Parathyroid adenoma (tissue), 2 donors: ENCODE data around the gene ARID3C.

Source experiments
- H2AFZ ChIP-seq: fragments of 300-600 bp; sonication (generic); one replicate; pipeline ENCODE4 v1.7.0; 2017; ENCODE audit warnings: antibody characterized with exemption, mild to moderate bottlenecking
- H3K27ac ChIP-seq: fragments of 300-600 bp; sonication (generic); one replicate; pipeline ENCODE4 v1.7.0; 2017
- H3K27me3 ChIP-seq: fragments of 300-600 bp; sonication (generic); one replicate; pipeline ENCODE4 v1.7.0; 2017; ENCODE audit warnings: low read length; ENCODE audit not compliant: control insufficient read depth, insufficient read depth
- H3K36me3 ChIP-seq: fragments of 300-600 bp; sonication (generic); one replicate; pipeline ENCODE4 v1.7.0; 2017; ENCODE audit warnings: low read length; ENCODE audit not compliant: control insufficient read depth, insufficient read depth
- H3K4me1 ChIP-seq: fragments of 300-600 bp; sonication (generic); one replicate; pipeline ENCODE4 v1.7.0; 2017; ENCODE audit warnings: control low read depth
- H3K4me2 ChIP-seq: fragments of 300-600 bp; sonication (generic); one replicate; pipeline ENCODE4 v1.7.0; 2017; ENCODE audit warnings: low read length
- H3K4me3 ChIP-seq: fragments of 300-600 bp; sonication (generic); one replicate; pipeline ENCODE4 v1.7.0; 2017; ENCODE audit warnings: low read depth, low read length
- H3K79me2 ChIP-seq: fragments of 300-600 bp; sonication (generic); one replicate; pipeline ENCODE4 v1.7.0; 2017; ENCODE audit warnings: control low read depth
- H3K9ac ChIP-seq: fragments of 300-600 bp; sonication (generic); one replicate; pipeline ENCODE4 v1.7.0; 2017; ENCODE audit warnings: mild to moderate bottlenecking
- H3K9me3 ChIP-seq: fragments of 300-600 bp; sonication (generic); one replicate; pipeline ENCODE4 v1.7.0; 2017; ENCODE audit warnings: low read length; ENCODE audit not compliant: control insufficient read depth
- TF ChIP-seq, protein P1 (sequence below): fragments of 300-600 bp; sonication (generic); IDR thresholded peaks from one replicate; pipeline ENCODE4 v1.7.0; 2017; ENCODE audit warnings: antibody characterized with exemption, mild to moderate bottlenecking
- donor health status: primary hyperparathyroidism.

Gene ARID3C

DNA sequence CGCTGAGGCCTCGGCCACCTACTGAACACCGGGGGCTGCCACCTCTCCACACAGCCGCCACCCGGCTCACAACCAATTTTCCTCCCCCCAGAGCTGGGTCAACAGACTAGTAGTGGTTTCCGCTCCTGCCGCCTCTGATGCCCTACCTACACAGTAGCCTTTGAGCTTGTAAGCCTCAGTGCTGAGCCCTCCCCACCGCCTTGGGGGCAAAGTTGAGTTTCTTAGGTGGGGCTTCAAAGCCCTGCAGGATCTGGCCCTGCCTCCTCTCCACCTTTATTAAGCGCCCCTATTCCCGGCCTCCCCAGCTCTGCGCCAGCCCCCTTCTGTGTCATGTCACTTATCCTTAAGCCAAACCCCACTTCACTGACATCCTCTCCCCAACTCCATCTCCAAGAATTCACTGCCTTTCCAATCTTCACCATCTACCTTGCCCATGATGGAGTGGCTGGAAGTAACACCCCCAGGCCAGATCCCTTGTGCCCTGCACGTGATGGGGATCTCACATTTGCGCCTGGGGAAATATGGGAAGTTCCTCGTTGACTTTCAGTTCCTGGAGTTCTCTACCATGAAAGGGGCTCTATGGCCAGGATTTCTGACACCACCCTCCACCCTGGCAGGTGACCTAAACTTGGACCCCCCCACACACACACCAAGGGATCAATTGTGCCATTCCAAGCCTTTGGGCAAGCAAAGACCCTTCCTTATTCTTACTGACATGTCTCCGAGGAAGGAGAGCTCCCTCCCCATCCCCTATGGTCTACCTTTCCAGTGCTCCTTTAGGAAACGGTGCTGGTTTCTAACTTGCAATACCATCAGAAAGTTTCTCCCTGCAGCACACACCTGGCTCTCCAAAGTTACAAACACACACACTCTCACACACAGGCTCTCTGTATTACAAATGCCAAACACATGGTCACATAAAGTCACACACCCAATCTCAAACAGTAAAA lies 36.7 kb downstream of the ARID3C start:
- H3K4me1 ChIP-seq = no peaks in the 10 kb centered on the region
- peaks cover 5% of the 10 kb centered on the region for H3K27me3 ChIP-seq
- H3K4me2 ChIP-seq = no peak overlapping the region
- no peak overlapping the region for H2AFZ ChIP-seq
- H3K9ac ChIP-seq = no peak overlapping the region
- H3K36me3 ChIP-seq = no peaks in the 10 kb centered on the region
- no peaks in the 10 kb centered on the region for H3K79me2 ChIP-seq
- TF ChIP-seq, protein P1, sequence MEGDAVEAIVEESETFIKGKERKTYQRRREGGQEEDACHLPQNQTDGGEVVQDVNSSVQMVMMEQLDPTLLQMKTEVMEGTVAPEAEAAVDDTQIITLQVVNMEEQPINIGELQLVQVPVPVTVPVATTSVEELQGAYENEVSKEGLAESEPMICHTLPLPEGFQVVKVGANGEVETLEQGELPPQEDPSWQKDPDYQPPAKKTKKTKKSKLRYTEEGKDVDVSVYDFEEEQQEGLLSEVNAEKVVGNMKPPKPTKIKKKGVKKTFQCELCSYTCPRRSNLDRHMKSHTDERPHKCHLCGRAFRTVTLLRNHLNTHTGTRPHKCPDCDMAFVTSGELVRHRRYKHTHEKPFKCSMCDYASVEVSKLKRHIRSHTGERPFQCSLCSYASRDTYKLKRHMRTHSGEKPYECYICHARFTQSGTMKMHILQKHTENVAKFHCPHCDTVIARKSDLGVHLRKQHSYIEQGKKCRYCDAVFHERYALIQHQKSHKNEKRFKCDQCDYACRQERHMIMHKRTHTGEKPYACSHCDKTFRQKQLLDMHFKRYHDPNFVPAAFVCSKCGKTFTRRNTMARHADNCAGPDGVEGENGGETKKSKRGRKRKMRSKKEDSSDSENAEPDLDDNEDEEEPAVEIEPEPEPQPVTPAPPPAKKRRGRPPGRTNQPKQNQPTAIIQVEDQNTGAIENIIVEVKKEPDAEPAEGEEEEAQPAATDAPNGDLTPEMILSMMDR = no peak
- H3K4me3 ChIP-seq = no peak overlapping the region
- H3K9me3 ChIP-seq = no peaks in the 10 kb centered on the region
- H3K27ac ChIP-seq = no peak overlapping the region

DNA sequence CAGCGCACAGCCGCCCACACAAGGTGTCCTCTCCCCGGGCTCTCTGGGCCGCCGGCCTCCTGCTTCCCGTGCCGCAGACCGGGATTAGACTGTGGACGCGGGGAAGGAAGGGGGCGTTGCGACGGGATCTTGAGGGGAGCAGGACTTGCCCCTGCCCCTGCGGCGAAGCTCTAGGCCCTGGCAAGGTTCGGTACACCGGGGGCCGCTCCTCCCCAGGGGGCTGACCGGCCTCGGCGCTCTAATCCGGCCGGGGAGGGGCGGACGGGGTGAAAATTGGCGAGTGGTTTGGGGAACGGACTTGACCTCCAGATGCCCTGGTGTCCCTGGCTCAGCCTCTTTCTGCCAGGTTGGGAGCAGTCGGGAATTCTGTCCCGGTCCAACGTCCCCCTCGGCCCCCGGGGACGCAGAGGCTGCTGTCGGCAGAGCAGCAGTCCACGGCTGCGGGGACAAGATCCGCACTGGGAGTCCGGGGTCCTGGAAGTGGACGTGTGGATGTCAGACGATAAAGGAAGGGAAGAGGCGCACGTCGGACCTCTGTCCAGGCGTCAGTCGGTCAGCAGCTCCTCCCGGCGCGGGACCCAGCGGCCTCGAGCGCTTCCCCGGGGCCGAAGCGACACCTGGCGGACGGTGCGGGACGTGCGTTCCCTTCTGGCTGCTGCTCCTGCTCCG lies 37.5 kb downstream of the ARID3C start:
- TF ChIP-seq, protein P1 = peak; percentile 74
- H3K4me2 ChIP-seq = peak overlapping the region; percentile 65
- no peak overlapping the region for H3K27ac ChIP-seq
- H3K27me3 ChIP-seq = peaks cover 5% of the 10 kb centered on the region
- H3K9ac ChIP-seq = no peak overlapping the region
- no peaks in the 10 kb centered on the region for H3K9me3 ChIP-seq
- no peak overlapping the region for H3K4me3 ChIP-seq
- H3K79me2 ChIP-seq = no peaks in the 10 kb centered on the region
- H3K36me3 ChIP-seq = no peaks in the 10 kb centered on the region
- peak overlapping the region; percentile 60 for H2AFZ ChIP-seq
- no peaks in the 10 kb centered on the region for H3K4me1 ChIP-seq

DNA sequence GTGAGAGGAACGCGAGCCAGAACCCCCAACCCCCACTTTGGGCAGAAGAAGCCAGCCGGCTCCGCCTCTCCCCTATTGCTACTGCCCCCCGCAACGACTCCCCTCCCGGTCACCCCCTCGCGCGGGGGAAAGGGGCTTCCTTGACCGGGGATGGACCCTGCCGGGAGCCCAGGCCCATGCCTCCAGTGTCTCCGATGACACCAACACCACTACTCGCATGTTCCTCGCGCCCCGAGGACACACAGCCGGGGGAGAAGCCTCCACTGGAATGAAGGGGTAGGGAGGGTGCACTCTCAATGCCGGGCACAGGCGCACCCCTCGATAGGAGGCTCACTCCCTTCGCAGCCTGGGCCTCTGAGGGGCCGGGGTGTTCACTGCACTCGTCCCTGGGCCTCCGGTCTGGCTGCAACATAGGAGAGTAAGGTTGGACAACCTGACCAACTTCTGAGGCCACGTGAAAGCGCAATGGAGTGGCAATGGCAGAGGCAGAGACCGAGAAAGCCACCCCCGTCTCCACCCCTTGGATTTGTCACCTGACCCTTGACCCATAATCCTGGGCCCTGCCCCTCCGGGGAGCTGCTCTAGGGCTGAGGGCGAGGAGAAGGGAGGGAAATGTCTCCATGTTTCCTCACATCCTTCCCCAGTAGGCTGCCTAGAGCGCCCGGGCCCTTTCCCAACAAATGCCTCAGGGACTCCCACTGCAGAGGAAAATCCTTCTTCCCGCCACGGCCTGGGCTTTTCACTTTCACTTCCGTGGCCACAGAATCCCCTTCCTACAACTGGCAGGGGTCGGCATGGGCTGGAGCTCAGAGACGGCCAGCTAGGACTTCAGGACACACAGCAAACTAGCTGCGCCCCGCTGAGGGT lies 38.3 kb downstream of the ARID3C start:
- Histone ChIP-seq H3K79me2 (no peaks in the 10 kb centered on the region), H3K4me3 (no peak overlapping the region), H3K27ac (no peak overlapping the region), H3K9me3 (no peaks in the 10 kb centered on the region), H3K27me3 (peaks cover 5% of the 10 kb centered on the region), H2AFZ (peak overlapping the region; percentile 50), H3K4me1 (no peaks in the 10 kb centered on the region), H3K4me2 (peak overlapping the region; percentile 65), H3K9ac (no peak overlapping the region), H3K36me3 (no peaks in the 10 kb centered on the region)
- TF ChIP-seq, protein P1 = no peak

DNA sequence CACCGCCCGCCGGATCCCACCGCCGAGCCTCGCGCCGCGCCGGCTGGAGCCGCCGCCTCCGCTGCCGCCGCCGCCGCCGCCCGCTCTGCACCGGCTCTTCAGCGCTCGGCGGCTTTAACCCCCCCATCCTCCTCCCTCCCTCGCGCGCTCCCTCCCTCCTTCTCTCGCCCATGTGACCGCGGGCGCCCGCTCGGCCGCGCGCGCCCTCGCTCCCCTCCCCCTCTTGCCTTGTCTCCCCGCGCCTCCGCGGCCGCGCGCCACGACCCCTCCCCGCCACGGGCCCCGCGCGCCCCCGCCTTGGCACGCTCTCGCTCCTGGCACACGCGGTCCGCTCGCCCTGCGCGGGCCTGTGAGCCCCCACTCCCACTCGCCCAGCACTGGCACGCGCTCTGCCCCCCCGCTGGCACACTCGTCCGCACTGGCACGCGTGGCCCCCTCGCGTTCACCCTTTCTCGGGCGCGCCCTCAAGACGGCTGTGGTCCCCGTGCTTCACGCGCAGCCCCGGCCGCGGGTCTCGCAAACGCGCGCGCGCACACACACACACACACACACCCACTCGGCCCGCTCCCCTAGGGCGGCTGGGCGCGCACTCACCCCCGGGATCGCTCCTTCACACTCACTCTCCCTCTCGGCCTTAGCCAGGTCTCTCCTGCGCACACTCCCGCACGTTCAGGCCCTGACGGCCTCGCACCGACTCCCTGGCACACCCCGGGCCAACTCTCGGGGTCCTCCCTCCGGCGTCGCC lies 39.1 kb downstream of the ARID3C start, which contains the start of gene CNTFR:
Gene CNTFR (minus strand): TSS at position 89 of the 745 bp plus-strand sequence. CDS start 20,743 bp downstream, outside the sequence.
- Histone ChIP-seq H3K79me2 (no peaks in the 10 kb centered on the region), H3K4me1 (no peaks in the 10 kb centered on the region), H3K36me3 (no peaks in the 10 kb centered on the region), H3K9me3 (no peaks in the 10 kb centered on the region), H3K27me3 (peaks cover 5% of the 10 kb centered on the region), H2AFZ (peak within 1 kb of the TSS; percentile 50), H3K4me2 (peak within 1 kb of the TSS; percentile 65), H3K27ac (no peak within 1 kb of the TSS), H3K4me3 (no peak within 1 kb of the TSS), H3K9ac (no peak within 1 kb of the TSS)
- TF ChIP-seq, protein P1 = no peak
